IMR-90 (cell line): Measurements from ENCODE around the gene B3GNT9. TPM values are rescaled to one million over a fixed set of nuclear protein-coding genes. Genes with fewer than 3 reads are reported as not detected.

Experiments used
- ATAC-seq: fragments of 200-7000 bp; cut with Tn5 transposase; 2 replicates; pipeline ENCODE4 v1.9.1; 2020; ENCODE audit warnings: low read depth, mild to moderate bottlenecking, moderate library complexity
- BruUV-seq: library from RNA; stranded (reverse); fragments of 400-500 nt; replicated peaks from 2 replicates; lab custom pipeline; 2021; lab: Mats Ljungman, UMichigan
- CTCF ChIA-PET: fragments of 300-600 bp; formaldehyde crosslinking; extraction: SDS; loops from one replicate; lab custom pipeline; 2021; ENCODE audit warnings: antibody characterized with exemption; lab: Yijun Ruan, JAX
- POLR2A ChIA-PET: fragments of 300-600 bp; sonication (Branson Sonifier 250); formaldehyde crosslinking; loops from one replicate; lab custom pipeline; 2022; ENCODE audit warnings: antibody characterized with exemption; ENCODE audit not compliant: unreplicated experiment; lab: Charles Lee
- DNase-seq: peaks from one replicate; pipeline ENCODE4 v3.0.0; 2013
- H2AFZ ChIP-seq: replicated peaks from 2 replicates; pipeline ENCODE3; 2013; ENCODE audit warnings: low read length, mild to moderate bottlenecking; ENCODE audit not compliant: poor library complexity
- H2AK5ac ChIP-seq: 2 replicates; pipeline ENCODE4 v1.6.1; 2013; ENCODE audit warnings: low read depth, low read length, inconsistent platforms
- H2AK9ac ChIP-seq: replicated peaks from 2 replicates; pipeline ENCODE3; 2013; ENCODE audit warnings: mild to moderate bottlenecking, low read depth, low read length, moderate library complexity; ENCODE audit not compliant: poor library complexity
- H2BK120ac ChIP-seq: 2 replicates; pipeline ENCODE4 v1.6.1; 2013; ENCODE audit warnings: low read depth, low read length, inconsistent platforms
- H2BK15ac ChIP-seq: 3 replicates; pipeline ENCODE4 v1.6.1; 2013; ENCODE audit warnings: low read depth, low read length, inconsistent platforms
- H2BK20ac ChIP-seq: 2 replicates; pipeline ENCODE4 v1.6.1; 2013; ENCODE audit warnings: low read depth, mild to moderate bottlenecking, inconsistent platforms, low read length, moderate library complexity
- H2BK5ac ChIP-seq: 2 replicates; pipeline ENCODE4 v1.6.1; 2013; ENCODE audit warnings: mild to moderate bottlenecking, low read depth, low read length, inconsistent platforms; ENCODE audit not compliant: poor library complexity, severe bottlenecking
- H3K14ac ChIP-seq: replicated peaks from 2 replicates; pipeline ENCODE4 v1.6.1; 2013; ENCODE audit warnings: low read depth, low read length, inconsistent platforms
- H3K18ac ChIP-seq: 2 replicates; pipeline ENCODE4 v1.6.1; 2013; ENCODE audit warnings: low read depth, low read length, control low read depth
- H3K23ac ChIP-seq: 2 replicates; pipeline ENCODE4 v1.6.1; 2013; ENCODE audit warnings: low read depth, low read length, inconsistent platforms
- H3K27ac ChIP-seq: 2 replicates; pipeline ENCODE4 v1.5.1; 2013; ENCODE audit warnings: mild to moderate bottlenecking, control low read depth, low read length; ENCODE audit not compliant: insufficient read depth
- H3K27me3 ChIP-seq: 2 replicates; pipeline ENCODE4 v1.6.1; 2013; ENCODE audit warnings: low read length; ENCODE audit not compliant: control insufficient read depth, insufficient read depth
- H3K36me3 ChIP-seq: 2 replicates; pipeline ENCODE4 v1.6.1; 2013; ENCODE audit warnings: low read length, mixed read lengths; ENCODE audit not compliant: control insufficient read depth, insufficient read depth
- H3K4ac ChIP-seq: 2 replicates; pipeline ENCODE4 v1.6.1; 2013; ENCODE audit warnings: low read depth, low read length, inconsistent platforms
- H3K4me1 ChIP-seq: 2 replicates; pipeline ENCODE4 v1.6.1; 2013; ENCODE audit warnings: low read length, mixed read lengths; ENCODE audit not compliant: control insufficient read depth, insufficient read depth
- H3K4me2 ChIP-seq: 2 replicates; pipeline ENCODE4 v1.6.1; 2013; ENCODE audit warnings: low read depth, mild to moderate bottlenecking, control low read depth, low read length, moderate library complexity
- H3K4me3 ChIP-seq: 2 replicates; pipeline ENCODE4 v1.5.1; 2013; ENCODE audit warnings: low read depth, mild to moderate bottlenecking, control low read depth, low read length, moderate library complexity; ENCODE audit not compliant: insufficient read depth
- H3K56ac ChIP-seq: 2 replicates; pipeline ENCODE4 v1.6.1; 2013; ENCODE audit warnings: low read length, inconsistent platforms; ENCODE audit not compliant: insufficient read depth; ENCODE audit errors: extremely low read depth
- H3K79me1 ChIP-seq, 2 experiments: 2 replicates each; pipeline ENCODE4 v1.6.1; 2013; ENCODE audit warnings: low read length in 2 of 2, inconsistent platforms in 1 of 2, low read depth in 1 of 2
- H3K9ac ChIP-seq: 2 replicates; pipeline ENCODE4 v1.6.1; 2013; ENCODE audit warnings: low read depth, low read length, control low read depth
- H3K9me1 ChIP-seq: 2 replicates; pipeline ENCODE4 v1.6.1; 2013; ENCODE audit warnings: low read length, inconsistent platforms; ENCODE audit not compliant: insufficient read depth
- H3K9me3 ChIP-seq: 2 replicates; pipeline ENCODE4 v1.6.1; 2013; ENCODE audit warnings: low read length; ENCODE audit not compliant: control insufficient read depth, insufficient read depth
- H4K20me1 ChIP-seq: 2 replicates; pipeline ENCODE4 v1.6.1; 2013; ENCODE audit warnings: low read length, inconsistent platforms; ENCODE audit not compliant: insufficient read depth
- H4K5ac ChIP-seq: 2 replicates; pipeline ENCODE4 v1.6.1; 2013; ENCODE audit warnings: mild to moderate bottlenecking, low read depth, low read length, control low read depth
- H4K8ac ChIP-seq, 2 experiments: 2 replicates each; pipeline ENCODE4 v1.6.1; 2013; ENCODE audit warnings: low read depth in 2 of 2, low read length in 2 of 2, control low read depth in 1 of 2, inconsistent platforms in 1 of 2
- H4K91ac ChIP-seq: 2 replicates; pipeline ENCODE4 v1.6.1; 2013; ENCODE audit warnings: low read depth, low read length, inconsistent platforms; ENCODE audit not compliant: insufficient read depth
- BHLHE40 ChIP-seq: fragments of 150-350 bp; IDR thresholded peaks from 2 replicates; pipeline ENCODE4 v1.6.1; 2016; ENCODE audit warnings: mild to moderate bottlenecking, low read depth, low read length
- CEBPB ChIP-seq: IDR thresholded peaks from 2 replicates; pipeline ENCODE4 v1.6.1; 2012; ENCODE audit warnings: low read depth, low read length, improper control_type of control experiment
- MAFK ChIP-seq: IDR thresholded peaks from 2 replicates; pipeline ENCODE4 v1.6.1; 2012; ENCODE audit warnings: low read depth, low read length, improper control_type of control experiment
- NFE2L2 ChIP-seq: fragments of 150-350 bp; IDR thresholded peaks from 2 replicates; pipeline ENCODE4 v1.6.1; 2016; ENCODE audit warnings: low read depth, mild to moderate bottlenecking, low read length
- RAD21 ChIP-seq: IDR thresholded peaks from 2 replicates; pipeline ENCODE4 v1.6.1; 2012; ENCODE audit warnings: low read length, improper control_type of control experiment
- RCOR1 ChIP-seq: IDR thresholded peaks from 2 replicates; pipeline ENCODE4 v1.6.1; 2012; ENCODE audit warnings: mild to moderate bottlenecking, low read length, improper control_type of control experiment; ENCODE audit not compliant: insufficient replicate concordance
- RFX5 ChIP-seq: IDR thresholded peaks from 2 replicates; pipeline ENCODE4 v1.8.0; 2012; ENCODE audit warnings: low read depth, mild to moderate bottlenecking, low read length, moderate library complexity
- WGBS, 2 experiments: methylation state at CpG; one replicate each; pipeline versions ENCODE4 v1.1.5 to v1.1.7; 2013; ENCODE audit warnings: missing lambda C conversion rate in 2 of 2; ENCODE audit not compliant: insufficient read length in 1 of 2; ENCODE audit errors: extremely low coverage in 2 of 2; 5-methylcytosine and 5-hydroxymethylcytosine counted together
- dilution Hi-C: fragments of 300-500 bp; cut with HindIII; formaldehyde crosslinking; loops from one replicate; pipeline ENCODE4 v1.14.3; 2018; ENCODE audit warnings: low sequenced_read_pairs; ENCODE audit not compliant: unreplicated experiment
- in situ Hi-C: fragments of 300-500 bp; cut with MboI; formaldehyde crosslinking; loops from 3 replicates; pipeline ENCODE4 v1.14.3; 2019; ENCODE audit warnings: low sequenced_read_pairs, inconsistent platforms, mixed read lengths
- intact Hi-C: fragments of 100-400 bp; cut with micrococcal nuclease; formaldehyde crosslinking; loops from 2 replicates; pipeline ENCODE4 v1.10.0; 2022
- polyA plus RNA-seq, 3 experiments: library from polyadenylated mRNA; depleted of rRNA; stranded (reverse); fragments of >200 nt; gene quantifications; 2 replicates each; pipeline ENCODE4 v1.2.3, GENCODE V29; 2012; ENCODE audit warnings: low replicate concordance in 1 of 3
- total RNA-seq: library from RNA; depleted of rRNA; stranded (reverse); fragments of >200 nt; gene quantifications from 2 replicates; pipeline ENCODE4 v1.2.3, GENCODE V29; 2012
- TF ChIP-seq, protein P1 (sequence below): conservative IDR thresholded peaks from 2 replicates; pipeline ENCODE4 v1.5.1; 2012; ENCODE audit warnings: mild to moderate bottlenecking, low read depth, low read length, improper control_type of control experiment
- TF ChIP-seq, protein P2 (sequence below): fragments of 150-350 bp; IDR thresholded peaks from 2 replicates; pipeline ENCODE4 v1.6.1; 2016; ENCODE audit warnings: low read depth, mild to moderate bottlenecking, low read length, moderate library complexity, borderline replicate concordance
- TF ChIP-seq, protein P3 (sequence below): fragments of 150-350 bp; IDR thresholded peaks from 2 replicates; pipeline ENCODE4 v1.6.1; 2017; ENCODE audit warnings: mild to moderate bottlenecking, antibody characterized with exemption, low read length, low read depth

B3GNT9 gene
- total and polyA plus RNA-seq, 2 of the 4 experiments (the other 2 are of a cell fraction) = 5.0 to 12.0 TPM

DNA sequence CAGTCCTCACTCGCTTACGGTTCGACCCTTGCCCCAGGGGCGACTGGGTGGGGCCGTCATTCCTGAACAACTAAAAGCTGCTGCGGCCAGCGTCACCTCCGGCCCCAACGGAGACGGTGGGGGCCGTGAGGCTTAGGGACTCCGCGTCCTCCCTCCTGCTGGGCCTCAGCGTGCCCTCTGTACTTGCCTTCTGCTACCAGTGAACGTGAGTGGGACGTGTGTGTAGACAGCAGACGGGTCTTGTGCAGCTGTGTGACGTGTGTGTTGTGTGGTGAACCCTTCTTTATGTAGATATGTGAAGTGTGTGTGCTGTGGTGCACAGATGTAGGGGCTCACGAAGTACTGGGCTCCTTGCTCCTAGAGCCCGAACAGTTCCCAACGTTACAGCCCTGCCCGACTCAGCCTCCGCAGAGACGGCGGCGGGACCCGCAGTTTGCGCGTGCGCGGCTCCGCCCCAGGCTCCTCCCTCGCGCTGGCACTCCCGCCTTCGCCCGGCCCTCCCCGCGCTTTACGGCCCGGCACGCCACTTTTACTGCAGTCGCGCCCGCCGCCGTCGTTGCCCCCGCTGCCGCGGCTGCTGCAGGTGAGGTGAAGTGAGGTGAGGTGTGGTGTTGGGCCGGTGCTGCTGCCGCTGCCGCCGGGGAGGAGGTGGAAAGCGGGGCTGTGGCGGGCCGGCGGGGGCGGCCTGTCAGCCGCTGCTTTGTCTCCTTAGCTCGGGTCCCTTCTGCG lies 41.2 kb downstream of the B3GNT9 start, which contains the start of gene PHAF1 (continued):
- TF ChIP-seq CEBPB (no peak), BHLHE40 (peak; percentile 63; the same call in 1 of the 2 replicates)

DNA sequence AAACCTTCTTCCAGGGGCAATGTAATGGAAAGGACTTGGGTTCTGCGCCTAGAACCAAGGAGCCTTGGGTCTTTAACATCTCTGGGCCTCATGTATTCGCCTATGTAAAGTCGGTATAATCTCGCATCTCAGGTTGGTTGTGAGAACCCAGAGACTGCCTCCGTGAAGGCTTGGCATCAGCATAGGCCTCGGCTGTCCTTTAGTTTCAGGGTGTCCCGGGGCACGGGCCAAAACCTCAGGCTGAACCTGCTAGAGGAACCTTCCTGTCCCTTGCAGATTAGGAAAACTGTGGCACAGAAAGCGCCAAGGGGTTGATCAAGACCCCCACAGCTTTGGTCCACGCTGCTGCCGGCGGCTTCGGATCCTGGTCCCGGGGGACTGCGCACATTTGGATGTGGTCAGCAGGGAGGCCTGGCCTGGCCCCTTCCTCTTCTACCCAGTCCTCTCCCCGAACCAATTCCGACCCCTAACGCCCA lies 41.8 kb downstream of the B3GNT9 start:
- ChIA-PET CTCF (no interaction called here), POLR2A (no interaction called here)
- no peak overlapping the region for H2BK15ac ChIP-seq
- peak overlapping the region; percentile 99 for H3K4ac ChIP-seq
- H2AK9ac ChIP-seq = peak overlapping the region; percentile 93
- intact Hi-C loops = no loop called here
- H3K56ac ChIP-seq = no peak overlapping the region
- H4K8ac ChIP-seq = peak overlapping the region; percentile 76 to 100; a peak in 3 of 4 replicates
- no peaks in the 10 kb centered on the region for H3K27me3 ChIP-seq
- H4K20me1 ChIP-seq = peaks cover 16% of the 10 kb centered on the region; the same call in 1 of the 2 replicates
- in situ Hi-C loops = no loop called here
- H3K23ac ChIP-seq = peak overlapping the region; percentile 99; the same call in 1 of the 2 replicates
- H3K4me1 ChIP-seq = peaks cover 10% of the 10 kb centered on the region
- H3K36me3 ChIP-seq = no peaks in the 10 kb centered on the region
- H3K4me3 ChIP-seq = peak overlapping the region; percentile 85; the same call in 1 of the 2 replicates
- peak overlapping the region; percentile 100 for H3K14ac ChIP-seq
- peaks cover 7% of the 10 kb centered on the region for H3K9me1 ChIP-seq
- H4K91ac ChIP-seq = peak overlapping the region; percentile 77
- peaks cover 25 to 44% of the 10 kb centered on the region in 2 experiments for H3K79me1 ChIP-seq
- H3K18ac ChIP-seq = peak overlapping the region; percentile 94; the same call in 1 of the 2 replicates
- H3K4me2 ChIP-seq = peak overlapping the region; percentile 96; the same call in 1 of the 2 replicates
- no peaks in the 10 kb centered on the region for H3K9me3 ChIP-seq
- peak overlapping the region; percentile 88 for H3K9ac ChIP-seq
- peak overlapping the region; percentile 87; the same call in 1 of the 2 replicates for H2BK120ac ChIP-seq
- ATAC-seq (no peak), DNase-seq (no peak)
- H2AK5ac ChIP-seq = peak overlapping the region; percentile 91; the same call in 1 of the 2 replicates
- BruUV-seq = no TSS peak
- TF ChIP-seq RCOR1 (no peak), MAFK (no peak), RAD21 (no peak), NFE2L2 (no peak), BHLHE40 (no peak), RFX5 (no peak)
- TF ChIP-seq, protein P1, sequence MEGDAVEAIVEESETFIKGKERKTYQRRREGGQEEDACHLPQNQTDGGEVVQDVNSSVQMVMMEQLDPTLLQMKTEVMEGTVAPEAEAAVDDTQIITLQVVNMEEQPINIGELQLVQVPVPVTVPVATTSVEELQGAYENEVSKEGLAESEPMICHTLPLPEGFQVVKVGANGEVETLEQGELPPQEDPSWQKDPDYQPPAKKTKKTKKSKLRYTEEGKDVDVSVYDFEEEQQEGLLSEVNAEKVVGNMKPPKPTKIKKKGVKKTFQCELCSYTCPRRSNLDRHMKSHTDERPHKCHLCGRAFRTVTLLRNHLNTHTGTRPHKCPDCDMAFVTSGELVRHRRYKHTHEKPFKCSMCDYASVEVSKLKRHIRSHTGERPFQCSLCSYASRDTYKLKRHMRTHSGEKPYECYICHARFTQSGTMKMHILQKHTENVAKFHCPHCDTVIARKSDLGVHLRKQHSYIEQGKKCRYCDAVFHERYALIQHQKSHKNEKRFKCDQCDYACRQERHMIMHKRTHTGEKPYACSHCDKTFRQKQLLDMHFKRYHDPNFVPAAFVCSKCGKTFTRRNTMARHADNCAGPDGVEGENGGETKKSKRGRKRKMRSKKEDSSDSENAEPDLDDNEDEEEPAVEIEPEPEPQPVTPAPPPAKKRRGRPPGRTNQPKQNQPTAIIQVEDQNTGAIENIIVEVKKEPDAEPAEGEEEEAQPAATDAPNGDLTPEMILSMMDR = no peak
- TF ChIP-seq, protein P2, sequence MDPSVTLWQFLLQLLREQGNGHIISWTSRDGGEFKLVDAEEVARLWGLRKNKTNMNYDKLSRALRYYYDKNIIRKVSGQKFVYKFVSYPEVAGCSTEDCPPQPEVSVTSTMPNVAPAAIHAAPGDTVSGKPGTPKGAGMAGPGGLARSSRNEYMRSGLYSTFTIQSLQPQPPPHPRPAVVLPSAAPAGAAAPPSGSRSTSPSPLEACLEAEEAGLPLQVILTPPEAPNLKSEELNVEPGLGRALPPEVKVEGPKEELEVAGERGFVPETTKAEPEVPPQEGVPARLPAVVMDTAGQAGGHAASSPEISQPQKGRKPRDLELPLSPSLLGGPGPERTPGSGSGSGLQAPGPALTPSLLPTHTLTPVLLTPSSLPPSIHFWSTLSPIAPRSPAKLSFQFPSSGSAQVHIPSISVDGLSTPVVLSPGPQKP = no peak
- TF ChIP-seq, protein P3, sequence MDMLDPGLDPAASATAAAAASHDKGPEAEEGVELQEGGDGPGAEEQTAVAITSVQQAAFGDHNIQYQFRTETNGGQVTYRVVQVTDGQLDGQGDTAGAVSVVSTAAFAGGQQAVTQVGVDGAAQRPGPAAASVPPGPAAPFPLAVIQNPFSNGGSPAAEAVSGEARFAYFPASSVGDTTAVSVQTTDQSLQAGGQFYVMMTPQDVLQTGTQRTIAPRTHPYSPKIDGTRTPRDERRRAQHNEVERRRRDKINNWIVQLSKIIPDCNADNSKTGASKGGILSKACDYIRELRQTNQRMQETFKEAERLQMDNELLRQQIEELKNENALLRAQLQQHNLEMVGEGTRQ = no peak
- peak overlapping the region; percentile 99 for H2AFZ ChIP-seq
- dilution Hi-C loops = no loop called here
- H4K5ac ChIP-seq = peak overlapping the region; percentile 99
- H2BK5ac ChIP-seq = peak overlapping the region; percentile 94
- WGBS, 2 experiments = 67% methylated on average over 9 of the region's 18 CpGs; no CpG with 5 or more reads in 1 of the 2 experiments
- peak overlapping the region; percentile 76 for H3K27ac ChIP-seq
- H2BK20ac ChIP-seq = no peak overlapping the region
